Liver (tissue), 3 donors: ENCODE data around the gene ERC2.

ENCODE experiments used
- ATF3 ChIP-seq: IDR thresholded peaks from 2 replicates; pipeline ENCODE4 v1.6.1; 2016; ENCODE audit warnings: antibody characterized with exemption
- CTCF ChIP-seq: fragments of 150-350 bp; IDR thresholded peaks from 2 replicates; pipeline ENCODE4 v1.5.1; 2017; ENCODE audit warnings: improper control_type of control experiment, low read depth, low read length; ENCODE audit not compliant: missing input control
- EGR1 ChIP-seq, 2 donors: IDR thresholded peaks; 2 replicates each; pipeline ENCODE4 v1.6.1; 2016 to 2018; ENCODE audit warnings: antibody characterized with exemption in 2 of 2, low read depth in 2 of 2
- FOXA1 ChIP-seq: IDR thresholded peaks from 2 replicates; pipeline ENCODE4 v1.6.1; 2016; ENCODE audit warnings: antibody characterized with exemption
- JUND ChIP-seq, 2 donors: IDR thresholded peaks; 2 replicates each; pipeline ENCODE4 v1.6.1; 2016; ENCODE audit warnings: antibody characterized with exemption in 2 of 2
- NR2F2 ChIP-seq: IDR thresholded peaks from 2 replicates; pipeline ENCODE4 v1.6.1; 2016; ENCODE audit warnings: antibody characterized with exemption
- RAD21 ChIP-seq, 2 donors: IDR thresholded peaks; 2 replicates each; pipeline ENCODE4 v1.6.1; 2016; ENCODE audit warnings: antibody characterized with exemption in 2 of 2, mild to moderate bottlenecking in 2 of 2
- REST ChIP-seq: IDR thresholded peaks from 2 replicates; pipeline ENCODE4 v1.6.1; 2016; ENCODE audit warnings: antibody characterized with exemption, mild to moderate bottlenecking
- SP1 ChIP-seq: IDR thresholded peaks from 2 replicates; pipeline ENCODE4 v1.6.1; 2018; ENCODE audit warnings: antibody characterized with exemption, mild to moderate bottlenecking
- TAF1 ChIP-seq: conservative IDR thresholded peaks from 2 replicates; pipeline ENCODE4 v1.6.1; 2016; ENCODE audit warnings: antibody characterized with exemption, mild to moderate bottlenecking
- YY1 ChIP-seq: IDR thresholded peaks from 2 replicates; pipeline ENCODE4 v1.6.1; 2016; ENCODE audit warnings: antibody characterized with exemption, mild to moderate bottlenecking
- ZBTB33 ChIP-seq: IDR thresholded peaks from 2 replicates; pipeline ENCODE4 v1.6.1; 2016; ENCODE audit warnings: antibody characterized with exemption
- donor health status: healthy.
- donor health status: healthy.

- TF ChIP-seq YY1 = no peak
- no peak for TF ChIP-seq CTCF
- no peak for TF ChIP-seq REST
- no peak for TF ChIP-seq TAF1
- TF ChIP-seq SP1 = no peak
- no peak for TF ChIP-seq FOXA1
- no peak for TF ChIP-seq RAD21 (IDR thresholded peaks at IDR 0.05)
- TF ChIP-seq ZBTB33 = no peak
- TF ChIP-seq JUND (IDR thresholded peaks at IDR 0.05) = no peak
- no peak for TF ChIP-seq ATF3
- no peak for TF ChIP-seq EGR1 (IDR thresholded peaks at IDR 0.05; ENCODE audit: low read depth in 2 of 2)
- TF ChIP-seq NR2F2 = no peak
These were observed 642.2 kb downstream of the ERC2 start for GRCh38 chr3:55826097-55826496.
